ENCODE results near the gene LRRC7.

The LRRC7 gene

GRCh38 chr1:69661686-69662085 is 94.0 kb downstream of the LRRC7 start:
- no peaks in the 10 kb centered on the region for H3K36me3 ChIP-seq (ENCODE audit: insufficient read depth, low read length)
- no peak for TF ChIP-seq EZH2phosphoT487 (IDR thresholded peaks at IDR 0.05; ENCODE audit: borderline replicate concordance)
- TF ChIP-seq, protein P1, sequence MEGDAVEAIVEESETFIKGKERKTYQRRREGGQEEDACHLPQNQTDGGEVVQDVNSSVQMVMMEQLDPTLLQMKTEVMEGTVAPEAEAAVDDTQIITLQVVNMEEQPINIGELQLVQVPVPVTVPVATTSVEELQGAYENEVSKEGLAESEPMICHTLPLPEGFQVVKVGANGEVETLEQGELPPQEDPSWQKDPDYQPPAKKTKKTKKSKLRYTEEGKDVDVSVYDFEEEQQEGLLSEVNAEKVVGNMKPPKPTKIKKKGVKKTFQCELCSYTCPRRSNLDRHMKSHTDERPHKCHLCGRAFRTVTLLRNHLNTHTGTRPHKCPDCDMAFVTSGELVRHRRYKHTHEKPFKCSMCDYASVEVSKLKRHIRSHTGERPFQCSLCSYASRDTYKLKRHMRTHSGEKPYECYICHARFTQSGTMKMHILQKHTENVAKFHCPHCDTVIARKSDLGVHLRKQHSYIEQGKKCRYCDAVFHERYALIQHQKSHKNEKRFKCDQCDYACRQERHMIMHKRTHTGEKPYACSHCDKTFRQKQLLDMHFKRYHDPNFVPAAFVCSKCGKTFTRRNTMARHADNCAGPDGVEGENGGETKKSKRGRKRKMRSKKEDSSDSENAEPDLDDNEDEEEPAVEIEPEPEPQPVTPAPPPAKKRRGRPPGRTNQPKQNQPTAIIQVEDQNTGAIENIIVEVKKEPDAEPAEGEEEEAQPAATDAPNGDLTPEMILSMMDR (conservative IDR thresholded peaks at IDR 0.05; ENCODE audit: low read length) = no peak
- H3K9ac ChIP-seq (ENCODE audit: low read depth, low read length, poor library complexity, severe bottlenecking) = no peak overlapping the region
- no peaks in the 10 kb centered on the region for H3F3A ChIP-seq (ENCODE audit: low read depth)
- H3K79me2 ChIP-seq (ENCODE audit: insufficient read depth, low read length) = no peaks in the 10 kb centered on the region
- H3K4me2 ChIP-seq (ENCODE audit: low read depth, low read length, poor library complexity, severe bottlenecking) = no peak overlapping the region
- no peak overlapping the region for H3K4me3 ChIP-seq (ENCODE audit: low read length, poor library complexity, severe bottlenecking)
- H3K27me3 ChIP-seq (ENCODE audit: insufficient read depth, low read length, poor library complexity, severe bottlenecking) = no peaks in the 10 kb centered on the region
- no peaks in the 10 kb centered on the region for H3K9me3 ChIP-seq (ENCODE audit: insufficient read depth, low read depth, low read length)
- no peaks in the 10 kb centered on the region for H3K9me2 ChIP-seq (replicated peaks; ENCODE audit: low read depth, low read length)
- H4K20me1 ChIP-seq (ENCODE audit: insufficient read depth, low read length, poor library complexity, severe bottlenecking) = no peaks in the 10 kb centered on the region
- no peak overlapping the region for H2AFZ ChIP-seq (ENCODE audit: low read length)
- H3K4me1 ChIP-seq (ENCODE audit: insufficient read depth, low read length, poor library complexity, severe bottlenecking) = peaks cover 6% of the 10 kb centered on the region

DNA sequence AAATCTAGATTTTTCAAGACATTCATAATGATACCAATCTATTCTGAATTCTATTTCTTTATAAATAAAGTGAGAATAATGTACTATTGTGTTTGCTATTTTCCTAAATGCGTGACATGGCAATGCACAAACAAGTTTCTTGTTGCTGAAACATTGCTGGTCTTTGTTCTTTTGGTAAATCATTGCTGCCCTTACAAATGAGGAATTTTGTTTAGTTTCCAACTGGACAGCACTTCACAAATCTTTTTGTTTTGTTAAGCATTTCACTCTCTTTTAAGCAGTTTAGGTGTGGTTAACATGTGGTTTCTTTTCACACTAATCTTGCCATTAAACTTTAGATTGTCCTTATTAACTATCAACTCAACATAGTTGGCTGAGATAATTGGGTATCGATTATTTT is 94.6 kb downstream of the LRRC7 start:
- Histone ChIP-seq H3K79me2 (ENCODE audit: insufficient read depth, low read length) (no peaks in the 10 kb centered on the region), H3K9ac (ENCODE audit: low read depth, low read length, poor library complexity, severe bottlenecking) (no peak overlapping the region), H3F3A (ENCODE audit: low read depth) (no peaks in the 10 kb centered on the region), H3K4me3 (ENCODE audit: low read length, poor library complexity, severe bottlenecking) (no peak overlapping the region), H3K36me3 (ENCODE audit: insufficient read depth, low read length) (no peaks in the 10 kb centered on the region), H3K27me3 (ENCODE audit: insufficient read depth, low read length, poor library complexity, severe bottlenecking) (no peaks in the 10 kb centered on the region), H2AFZ (ENCODE audit: low read length) (no peak overlapping the region), H3K4me2 (ENCODE audit: low read depth, low read length, poor library complexity, severe bottlenecking) (no peak overlapping the region), H3K9me2 (replicated peaks; ENCODE audit: low read depth, low read length) (no peaks in the 10 kb centered on the region), H3K4me1 (ENCODE audit: insufficient read depth, low read length, poor library complexity, severe bottlenecking) (peaks cover 6% of the 10 kb centered on the region), H3K9me3 (ENCODE audit: insufficient read depth, low read depth, low read length) (no peaks in the 10 kb centered on the region), H4K20me1 (ENCODE audit: insufficient read depth, low read length, poor library complexity, severe bottlenecking) (no peaks in the 10 kb centered on the region)
- TF ChIP-seq, protein P1 (conservative IDR thresholded peaks at IDR 0.05; ENCODE audit: low read length) = no peak
- TF ChIP-seq EZH2phosphoT487 (IDR thresholded peaks at IDR 0.05; ENCODE audit: borderline replicate concordance) = no peak

DNA sequence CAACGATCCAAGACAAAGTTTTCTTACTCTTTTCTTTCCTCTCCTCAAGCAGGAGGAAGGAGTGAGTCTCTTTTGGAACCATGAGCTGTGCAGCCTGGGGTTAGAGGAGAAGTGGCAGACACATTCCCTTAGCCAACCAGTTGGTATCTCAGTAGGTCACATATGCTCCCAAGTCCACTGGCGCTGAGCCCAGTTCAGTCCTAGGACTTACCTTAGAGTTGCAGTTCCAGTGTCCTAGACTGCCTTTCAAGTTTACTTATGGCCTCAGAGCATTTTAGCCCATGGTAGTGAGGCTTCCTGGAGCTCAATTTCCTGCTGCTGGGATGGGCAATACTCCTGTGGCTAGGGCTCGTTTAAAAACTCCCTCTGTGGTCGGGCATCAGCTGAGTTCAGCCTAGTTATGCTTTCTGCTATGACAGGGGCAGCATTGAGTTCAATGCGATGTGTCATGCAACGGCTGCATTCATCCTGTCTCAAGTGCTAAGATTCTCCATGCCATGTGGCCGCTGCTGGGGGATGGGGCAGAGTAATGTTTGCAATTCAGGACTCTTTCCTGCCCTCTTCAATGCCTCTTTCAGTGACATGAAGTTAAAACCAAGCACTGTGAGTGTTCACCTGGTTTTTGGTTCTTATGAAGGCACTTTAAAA is 103.8 kb downstream of the LRRC7 start:
- H3K9ac ChIP-seq (ENCODE audit: low read depth, low read length, poor library complexity, severe bottlenecking) = no peak overlapping the region

More for the DNA sequence above, 103.8 kb downstream of the LRRC7 start:
- Histone ChIP-seq H3K4me1 (ENCODE audit: insufficient read depth, low read length, poor library complexity, severe bottlenecking) (no peaks in the 10 kb centered on the region), H3F3A (ENCODE audit: low read depth) (no peaks in the 10 kb centered on the region), H4K20me1 (ENCODE audit: insufficient read depth, low read length, poor library complexity, severe bottlenecking) (no peaks in the 10 kb centered on the region), H3K4me2 (ENCODE audit: low read depth, low read length, poor library complexity, severe bottlenecking) (no peak overlapping the region), H3K36me3 (ENCODE audit: insufficient read depth, low read length) (no peaks in the 10 kb centered on the region), H2AFZ (ENCODE audit: low read length) (no peak overlapping the region), H3K4me3 (ENCODE audit: low read length, poor library complexity, severe bottlenecking) (no peak overlapping the region), H3K9me2 (replicated peaks; ENCODE audit: low read depth, low read length) (no peaks in the 10 kb centered on the region), H3K79me2 (ENCODE audit: insufficient read depth, low read length) (no peaks in the 10 kb centered on the region), H3K9me3 (ENCODE audit: insufficient read depth, low read depth, low read length) (no peaks in the 10 kb centered on the region), H3K27me3 (ENCODE audit: insufficient read depth, low read length, poor library complexity, severe bottlenecking) (no peaks in the 10 kb centered on the region)
- no peak for TF ChIP-seq EZH2phosphoT487 (IDR thresholded peaks at IDR 0.05; ENCODE audit: borderline replicate concordance)
- TF ChIP-seq, protein P1 (conservative IDR thresholded peaks at IDR 0.05; ENCODE audit: low read length) = no peak
